HCT116 (cell line): ENCODE results near the gene PCSK2. TPM values are rescaled to one million over a fixed set of nuclear protein-coding genes. Genes with fewer than 3 reads are reported as not detected.
A peak's percentile ranks its signal among the peaks of the same experiment; 100 is the strongest.

Source experiments
- ATAC-seq: fragments of 200-7000 bp; cut with Tn5 transposase; 2 replicates; pipeline ENCODE4 v1.9.1; 2020; ENCODE audit warnings: mild to moderate bottlenecking, moderate library complexity
- BruUV-seq: library from RNA; stranded (reverse); fragments of 400-500 nt; replicated peaks from 2 replicates; lab custom pipeline; 2021; lab: Mats Ljungman, UMichigan
- CTCF ChIA-PET: fragments of 300-600 bp; sonication (Branson Sonifier 250); formaldehyde crosslinking; loops from one replicate; lab custom pipeline; 2021; ENCODE audit warnings: antibody characterized with exemption; lab: Charles Lee
- POLR2A ChIA-PET: fragments of 300-600, 350-600 bp; sonication (Branson Sonifier 250); formaldehyde crosslinking; loops from one replicate; lab custom pipeline; 2021; ENCODE audit warnings: antibody characterized with exemption; lab: Charles Lee
- RAD21 ChIA-PET, 2 experiments: fragments of 300-600 bp; sonication (Branson Sonifier 250); formaldehyde crosslinking; loops; one replicate each; lab custom pipeline; 2023; ENCODE audit warnings: low total read pairs in 2 of 2; ENCODE audit not compliant: uncharacterized antibody in 2 of 2, unreplicated experiment in 2 of 2, low non-redundant PET in 1 of 2; lab: Charles Lee
- DNase-seq: peaks from one replicate; pipeline ENCODE4 v3.0.0-alpha.2; 2010; ENCODE audit warnings: low read depth, low spot score
- H2AFZ ChIP-seq: fragments of 200-600 bp; shearing (Covaris generic), sonication (generic); 2 replicates; pipeline ENCODE4 v1.6.1; 2017; ENCODE audit warnings: low read depth, mixed run types, mixed read lengths, antibody characterized with exemption, low read length; ENCODE audit not compliant: poor library complexity, severe bottlenecking
- H3K27ac ChIP-seq: 2 replicates; pipeline ENCODE4 v1.5.1; 2012; ENCODE audit warnings: low read depth, low read length
- H3K27me3 ChIP-seq: fragments of 200-600 bp; sonication (generic); 2 replicates; pipeline ENCODE4 v1.6.1; 2016; ENCODE audit warnings: mixed run types, low read length, mixed read lengths; ENCODE audit not compliant: insufficient read depth
- H3K36me3 ChIP-seq, 2 experiments: fragments of 200-500 bp in 1 of 2; fragments of 200-600 bp in 1 of 2; sonication (Bioruptor generic) in 1 of 2; sonication (generic) in 1 of 2; 2 replicates each; pipeline versions ENCODE4 v1.5.1 to v1.6.1; 2014 to 2016; ENCODE audit warnings: low read length in 2 of 2, inconsistent platforms in 1 of 2, mixed read lengths in 1 of 2, mixed run types in 1 of 2; ENCODE audit not compliant: insufficient read depth in 2 of 2, control insufficient read depth in 1 of 2
- H3K4me1 ChIP-seq, 2 experiments: fragments of 200-600 bp in 1 of 2; sonication (generic) in 1 of 2; 2 replicates each; pipeline versions ENCODE4 v1.5.1 to v1.6.1; 2012 to 2017; ENCODE audit warnings: low read length in 2 of 2, inconsistent platforms in 1 of 2, mild to moderate bottlenecking in 1 of 2, mixed read lengths in 1 of 2, mixed run types in 1 of 2, moderate library complexity in 1 of 2; ENCODE audit not compliant: insufficient read depth in 2 of 2, control insufficient read depth in 1 of 2
- H3K4me2 ChIP-seq: fragments of 200-600 bp; sonication (generic); 2 replicates; pipeline ENCODE4 v1.6.1; 2017; ENCODE audit warnings: mixed run types, low read length, mixed read lengths
- H3K4me3 ChIP-seq, 2 experiments: fragments of 200-600 bp in 1 of 2; sonication (generic) in 1 of 2; replicated peaks in 1 of 2; 2 replicates each; pipeline ENCODE4 v1.5.1; 2011 to 2016; ENCODE audit warnings: low read length in 2 of 2, control low read depth in 1 of 2, low read depth in 1 of 2, mild to moderate bottlenecking in 1 of 2, mixed read lengths in 1 of 2, mixed run types in 1 of 2
- H3K79me2 ChIP-seq: fragments of 200-600 bp; sonication (generic); 2 replicates; pipeline ENCODE4 v1.6.1; 2017; ENCODE audit warnings: mild to moderate bottlenecking, mixed run types, low read length, moderate library complexity, mixed read lengths; ENCODE audit not compliant: insufficient read depth
- H3K9ac ChIP-seq: fragments of 200-600 bp; sonication (generic); 2 replicates; pipeline ENCODE4 v1.6.1; 2016; ENCODE audit warnings: low read length, mixed read lengths
- H3K9me2 ChIP-seq: fragments of 200-600 bp; sonication (generic), shearing (Covaris generic); 2 replicates; pipeline ENCODE4 v1.6.1; 2017; ENCODE audit warnings: mixed run types, mild to moderate bottlenecking, moderate library complexity; ENCODE audit not compliant: insufficient read depth
- H3K9me3 ChIP-seq, 2 experiments: fragments of 200-500 bp in 1 of 2; fragments of 200-600 bp in 1 of 2; sonication (Bioruptor generic) in 1 of 2; sonication (generic) in 1 of 2; 2 replicates each; pipeline ENCODE4 v1.6.1; 2014 to 2017; ENCODE audit warnings: low read length in 2 of 2, mixed read lengths in 2 of 2, inconsistent platforms in 1 of 2, low read depth in 1 of 2, mild to moderate bottlenecking in 1 of 2, mixed run types in 1 of 2, moderate library complexity in 1 of 2; ENCODE audit not compliant: control insufficient read depth in 1 of 2, insufficient read depth in 1 of 2
- H4K20me1 ChIP-seq: fragments of 200-600 bp; sonication (generic), shearing (Covaris generic); 2 replicates; pipeline ENCODE4 v1.6.1; 2017; ENCODE audit warnings: mixed run types, mild to moderate bottlenecking, moderate library complexity; ENCODE audit not compliant: insufficient read depth
- CEBPB ChIP-seq: IDR thresholded peaks from 2 replicates; pipeline ENCODE4 v1.6.1; 2012; ENCODE audit warnings: low read depth
- CTCF ChIP-seq, 3 experiments: fragments of 200-600 bp in 1 of 3; sonication (generic) in 1 of 3; IDR thresholded peaks in 2 of 3; conservative IDR thresholded peaks in 1 of 3; 2 replicates each; pipeline ENCODE4 v1.5.1; 2012 to 2017; ENCODE audit warnings: low read depth in 2 of 3, low read length in 2 of 3, antibody characterized with exemption in 1 of 3, borderline replicate concordance in 1 of 3, control low read depth in 1 of 3, mild to moderate bottlenecking in 1 of 3, mixed read lengths in 1 of 3, mixed run types in 1 of 3, moderate library complexity in 1 of 3; ENCODE audit not compliant: insufficient read depth in 1 of 3
- EGR1 ChIP-seq: IDR thresholded peaks from 2 replicates; pipeline ENCODE4 v1.6.1; 2012; ENCODE audit warnings: low read depth
- ELF1 ChIP-seq: IDR thresholded peaks from 2 replicates; pipeline ENCODE4 v1.6.1; 2012; ENCODE audit warnings: low read depth, borderline replicate concordance
- FOSL1 ChIP-seq: IDR thresholded peaks from 2 replicates; pipeline ENCODE4 v1.6.1; 2012; ENCODE audit warnings: low read depth
- JUND ChIP-seq: IDR thresholded peaks from 2 replicates; pipeline ENCODE4 v1.6.1; 2012
- POLR2AphosphoS5 ChIP-seq: IDR thresholded peaks from 2 replicates; pipeline ENCODE4 v1.6.1; 2011; ENCODE audit warnings: mild to moderate bottlenecking, low read depth, low read length, moderate library complexity
- REST ChIP-seq: IDR thresholded peaks from 2 replicates; pipeline ENCODE4 v1.6.1; 2012; ENCODE audit warnings: low read depth
- SIN3A ChIP-seq: IDR thresholded peaks from 2 replicates; pipeline ENCODE4 v1.6.1; 2012; ENCODE audit warnings: low read depth
- SP1 ChIP-seq: IDR thresholded peaks from 2 replicates; pipeline ENCODE4 v1.6.1; 2012; ENCODE audit warnings: low read depth
- TCF7L2 ChIP-seq: IDR thresholded peaks from 2 replicates; pipeline ENCODE4 v1.7.0; 2011; ENCODE audit warnings: borderline replicate concordance, inconsistent platforms; ENCODE audit not compliant: insufficient read depth, insufficient read length; ENCODE audit errors: extremely low read depth
- ZFX ChIP-seq: fragments of 450-650 bp; IDR thresholded peaks from 2 replicates; pipeline ENCODE4 v1.6.1; 2017
- ZNF274 ChIP-seq: fragments of 200-500 bp; sonication (Bioruptor generic); IDR thresholded peaks from 2 replicates; pipeline ENCODE4 v1.6.1; 2014; ENCODE audit warnings: mild to moderate bottlenecking, low read depth, low read length, inconsistent platforms
- intact Hi-C: fragments of 100-400 bp; cut with micrococcal nuclease; formaldehyde crosslinking; loops from 2 replicates; pipeline ENCODE4 v1.10.0; 2022
- total RNA-seq: library from RNA; stranded (reverse); gene quantifications from one replicate; pipeline ENCODE4 v1.2.1, GENCODE V29; 2021; ENCODE audit not compliant: unreplicated experiment
- TF ChIP-seq, protein P1 (sequence below): IDR thresholded peaks from 2 replicates; pipeline ENCODE4 v1.6.1; 2012

Gene PCSK2
- total RNA-seq, 1 experiment from 2014 or later, result not detected

GRCh38 chr20:17227669-17228623 is 1.1 kb downstream of the PCSK2 start:
- no peak overlapping the region for H2AFZ ChIP-seq
- no TSS peak for BruUV-seq
- RAD21 ChIA-PET, result no interaction called here
- no peak overlapping the region for H3K27ac ChIP-seq
- TF ChIP-seq REST (peak; percentile 21; the same call in 1 of the 2 replicates), SIN3A (no peak)
- TF ChIP-seq, all 23 proteins: peak for 1
- intact Hi-C loops, result no loop called here
- no peaks in the 10 kb centered on the region for H4K20me1 ChIP-seq
- H3K79me2 ChIP-seq, result no peaks in the 10 kb centered on the region
- H3K4me1 ChIP-seq, result no peaks in the 10 kb centered on the region
- H3K4me2 ChIP-seq, result peak overlapping the region; percentile 37; the same call in 1 of the 2 replicates
- ChIA-PET POLR2A (no interaction called here), CTCF (no interaction called here)
- no peaks in the 10 kb centered on the region for H3K36me3 ChIP-seq
- ATAC-seq (no peak), DNase-seq (no peak)
- peaks cover 22% of the 10 kb centered on the region; the same call in 1 of the 2 replicates for H3K27me3 ChIP-seq
- H3K9me3 ChIP-seq, result no peaks in the 10 kb centered on the region
- no peak overlapping the region for H3K9ac ChIP-seq
- H3K4me3 ChIP-seq, result no peak overlapping the region
- no peaks in the 10 kb centered on the region for H3K9me2 ChIP-seq

DNA sequence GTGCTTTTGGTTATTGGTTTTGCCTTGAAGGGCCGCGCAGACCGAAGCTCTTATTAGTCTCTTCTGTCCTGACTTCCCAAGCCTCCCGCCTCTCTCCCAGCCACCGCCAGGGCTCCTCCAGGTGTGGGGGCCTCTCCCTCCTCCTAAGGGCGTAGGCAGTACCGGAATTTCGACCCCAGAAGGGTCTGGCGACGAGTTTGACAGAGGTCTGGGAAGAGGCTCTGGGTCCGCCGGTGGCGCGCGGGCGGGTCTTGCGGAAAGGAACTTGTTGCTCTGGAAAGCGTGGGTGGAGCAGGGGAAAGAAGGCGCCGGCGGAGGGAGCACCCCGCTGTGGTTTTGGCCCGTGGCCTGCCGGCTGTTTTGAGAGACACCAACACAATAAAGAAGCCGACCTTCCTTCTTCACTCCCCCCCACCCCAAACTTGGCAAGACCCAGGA is 1.8 kb downstream of the PCSK2 start:
- Histone ChIP-seq H3K27ac (no peak overlapping the region), H3K4me3 (no peak overlapping the region), H3K27me3 (peaks cover 21% of the 10 kb centered on the region; the same call in 1 of the 2 replicates)
- intact Hi-C loops, result no loop called here
- POLR2A ChIA-PET, result no interaction called here
- TF ChIP-seq, protein P1, sequence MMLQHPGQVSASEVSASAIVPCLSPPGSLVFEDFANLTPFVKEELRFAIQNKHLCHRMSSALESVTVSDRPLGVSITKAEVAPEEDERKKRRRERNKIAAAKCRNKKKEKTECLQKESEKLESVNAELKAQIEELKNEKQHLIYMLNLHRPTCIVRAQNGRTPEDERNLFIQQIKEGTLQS, result no peak
- TF ChIP-seq EGR1 (peak; percentile 71), SIN3A (no peak), ELF1 (no peak), JUND (no peak), CTCF (IDR thresholded peaks at IDR 0.05 in 2 of 3, conservative IDR thresholded peaks at IDR 0.05 in 1 of 3; ENCODE audit: borderline replicate concordance in 1 of 3, insufficient read depth in 1 of 3, low read depth in 2 of 3, low read length in 2 of 3) (no peak), SP1 (no peak), ZFX (no peak), FOSL1 (no peak), ZNF274 (no peak), POLR2AphosphoS5 (no peak), CEBPB (no peak), TCF7L2 (peak; percentile 64)
- TF ChIP-seq, all 23 proteins: peak for 2
- Histone ChIP-seq H3K9me2 (no peaks in the 10 kb centered on the region), H3K9me3 (no peaks in the 10 kb centered on the region), H3K4me1 (no peaks in the 10 kb centered on the region), H4K20me1 (no peaks in the 10 kb centered on the region), H3K4me2 (peak overlapping the region; percentile 37; the same call in 1 of the 2 replicates), H3K79me2 (no peaks in the 10 kb centered on the region), H2AFZ (no peak overlapping the region), H3K9ac (no peak overlapping the region), H3K36me3 (no peaks in the 10 kb centered on the region)
- no TSS peak for BruUV-seq
- DNase-seq (no peak), ATAC-seq (peak; percentile 65)
- ChIA-PET RAD21 (no interaction called here), CTCF (no interaction called here)
